OCI-LY7 (cell line): ENCODE data around the gene RIMS4. TPM values are rescaled to one million over a fixed set of nuclear protein-coding genes. Genes with fewer than 3 reads are reported as not detected.

Experiments
- BruUV-seq: library from RNA; stranded (reverse); fragments of 400-500 nt; replicated peaks from 2 replicates; lab custom pipeline; 2021; lab: Mats Ljungman, UMichigan
- CTCF ChIA-PET: fragments of 300-600 bp; sonication (Branson Sonifier 250); formaldehyde crosslinking; loops from one replicate; lab custom pipeline; 2022; ENCODE audit warnings: antibody characterized with exemption; ENCODE audit not compliant: unreplicated experiment; lab: Charles Lee
- POLR2A ChIA-PET: fragments of 300-600 bp; sonication (Branson Sonifier 250); formaldehyde crosslinking; loops from one replicate; lab custom pipeline; 2022; ENCODE audit warnings: antibody characterized with exemption; lab: Charles Lee
- DNase-seq: peaks from one replicate; pipeline ENCODE4 v3.0.0-alpha.2; 2015; ENCODE audit warnings: low spot score
- H2AFZ ChIP-seq: fragments of 200-600 bp; sonication (generic), shearing (Covaris generic); 2 replicates; pipeline ENCODE4 v1.6.1; 2014; ENCODE audit warnings: mild to moderate bottlenecking, antibody characterized with exemption, low read length, moderate library complexity
- H3K27ac ChIP-seq: fragments of 200-600 bp; sonication (generic); 2 replicates; pipeline ENCODE4 v1.5.1; 2014; ENCODE audit warnings: mixed run types, low read depth, mild to moderate bottlenecking, moderate library complexity, low read length, inconsistent platforms; ENCODE audit not compliant: poor library complexity, severe bottlenecking
- H3K36me3 ChIP-seq: fragments of 200-600 bp; sonication (generic); 2 replicates; pipeline ENCODE4 v1.6.1; 2014; ENCODE audit warnings: mild to moderate bottlenecking, antibody characterized with exemption, low read length, moderate library complexity, mixed read lengths; ENCODE audit not compliant: insufficient read depth
- H3K4me1 ChIP-seq: fragments of 200-600 bp; sonication (generic); 2 replicates; pipeline ENCODE4 v1.5.1; 2014; ENCODE audit warnings: mild to moderate bottlenecking, low read length; ENCODE audit not compliant: insufficient read depth, poor library complexity, severe bottlenecking
- H3K4me2 ChIP-seq: fragments of 200-600 bp; sonication (generic); 2 replicates; pipeline ENCODE4 v1.6.1; 2014; ENCODE audit warnings: mild to moderate bottlenecking, low read length
- H3K4me3 ChIP-seq: fragments of 200-600 bp; sonication (generic); 2 replicates; pipeline ENCODE4 v1.5.1; 2014; ENCODE audit warnings: mild to moderate bottlenecking, low read depth, low read length; ENCODE audit not compliant: poor library complexity, severe bottlenecking
- H3K79me2 ChIP-seq: fragments of 200-600 bp; sonication (generic); 2 replicates; pipeline ENCODE4 v1.6.1; 2016; ENCODE audit warnings: low read depth, mild to moderate bottlenecking, low read length, moderate library complexity, mixed read lengths; ENCODE audit not compliant: insufficient read depth
- H3K9me2 ChIP-seq: fragments of 200-600 bp; sonication (generic); 2 replicates; pipeline ENCODE4 v1.6.1; 2016; ENCODE audit warnings: mild to moderate bottlenecking, low read length, mixed read lengths; ENCODE audit not compliant: insufficient read depth
- H3K9me3 ChIP-seq: fragments of 200-600 bp; sonication (generic); 2 replicates; pipeline ENCODE4 v1.6.1; 2014; ENCODE audit warnings: mild to moderate bottlenecking, mixed run types, low read length, mixed read lengths
- H4K20me1 ChIP-seq: fragments of 200-600 bp; sonication (generic); 2 replicates; pipeline ENCODE4 v1.6.1; 2014; ENCODE audit warnings: mild to moderate bottlenecking, antibody characterized with exemption, low read length, moderate library complexity, mixed read lengths; ENCODE audit not compliant: insufficient read depth
- CTCF ChIP-seq: fragments of 200-600 bp; sonication (generic); conservative IDR thresholded peaks from 2 replicates; pipeline ENCODE4 v1.5.1; 2014; ENCODE audit warnings: mild to moderate bottlenecking, antibody characterized with exemption, low read length, moderate library complexity, mixed read lengths
- EZH2phosphoT487 ChIP-seq: fragments of 200-600 bp; sonication (generic); IDR thresholded peaks from 2 replicates; pipeline ENCODE4 v1.6.1; 2018; ENCODE audit warnings: low read depth, borderline replicate concordance, mild to moderate bottlenecking, mixed run types, antibody characterized with exemption, low read length, moderate library complexity, mixed read lengths
- intact Hi-C: fragments of 100-400 bp; cut with micrococcal nuclease; formaldehyde crosslinking; loops from one replicate; pipeline ENCODE4 v1.10.0; 2022; ENCODE audit not compliant: unreplicated experiment
- total RNA-seq, 2 experiments: library from RNA; depleted of rRNA in 1 of 2; stranded (reverse); fragments of >200 nt in 1 of 2; shearing (Covaris generic) in 1 of 2; gene quantifications; 2 replicates each; pipeline ENCODE4 v1.2.3, GENCODE V29; 2014 to 2022

RIMS4 gene
- total RNA-seq, 2 experiments from 2014 or later, result not detected

- no peak for TF ChIP-seq EZH2phosphoT487
- no peak for TF ChIP-seq CTCF
- Histone ChIP-seq H3K4me2 (no peak overlapping the region), H3K9me2 (no peaks in the 10 kb centered on the region), H4K20me1 (no peaks in the 10 kb centered on the region), H3K9me3 (no peaks in the 10 kb centered on the region), H3K4me3 (no peak overlapping the region), H3K4me1 (no peaks in the 10 kb centered on the region), H2AFZ (no peak overlapping the region), H3K79me2 (no peaks in the 10 kb centered on the region), H3K27ac (no peak overlapping the region), H3K36me3 (no peaks in the 10 kb centered on the region)
- BruUV-seq, result no TSS peak
- DNase-seq, result no peak
- ChIA-PET POLR2A (interaction anchor here (1.2 kb wide), 1 partner anchor 12 kb away, joined by 3 read pairs; no protein-coding TSS in a partner anchor), CTCF (no interaction called here)
- intact Hi-C loops, result no loop called here
These were observed 85.8 kb downstream of the RIMS4 start for GRCh38 chr20:44724423-44725091.

DNA sequence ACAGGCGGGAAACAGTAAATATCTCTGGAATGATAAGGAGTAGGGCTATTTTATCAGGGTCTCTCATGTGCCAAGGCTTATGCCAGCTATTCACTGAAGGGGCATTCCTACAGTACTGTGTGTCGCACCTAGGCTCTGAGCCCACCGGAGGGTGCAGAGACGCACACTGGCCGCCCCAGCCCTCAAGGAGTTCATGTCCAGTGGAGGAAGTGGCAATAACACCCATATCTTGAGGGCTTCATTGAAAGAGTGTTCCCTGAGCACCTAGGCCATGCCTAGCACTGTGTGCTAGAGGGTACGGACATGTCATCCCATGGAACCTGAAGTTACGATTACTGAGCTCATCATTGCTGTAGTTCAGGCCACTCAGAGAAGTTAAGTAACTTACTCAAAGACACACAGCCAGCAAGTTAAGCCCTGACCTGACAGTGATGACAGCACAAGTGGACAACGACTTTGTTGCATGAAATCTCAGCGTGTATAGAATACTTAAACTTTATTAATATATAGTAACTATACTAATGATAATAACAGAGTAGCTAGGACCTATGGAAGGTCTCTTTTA, 86.5 kb downstream of the RIMS4 start:
- Histone ChIP-seq H3K4me3 (no peak overlapping the region), H3K9me3 (no peaks in the 10 kb centered on the region), H4K20me1 (no peaks in the 10 kb centered on the region), H3K4me2 (no peak overlapping the region), H3K36me3 (no peaks in the 10 kb centered on the region), H2AFZ (no peak overlapping the region), H3K27ac (no peak overlapping the region), H3K79me2 (no peaks in the 10 kb centered on the region), H3K4me1 (no peaks in the 10 kb centered on the region), H3K9me2 (no peaks in the 10 kb centered on the region)
- ChIA-PET POLR2A (interaction anchor here (1.2 kb wide), 1 partner anchor 13 kb away, joined by 3 read pairs; no protein-coding TSS in a partner anchor), CTCF (no interaction called here)
- TF ChIP-seq CTCF, result no peak
- TF ChIP-seq EZH2phosphoT487, result no peak
- no TSS peak for BruUV-seq
- intact Hi-C loops, result no loop called here
- DNase-seq, result no peak

GRCh38 chr20:44723391-44723790, 87.0 kb downstream of the RIMS4 start:
- TF ChIP-seq CTCF, result no peak
- no peak for TF ChIP-seq EZH2phosphoT487
- Histone ChIP-seq H2AFZ (no peak overlapping the region), H3K79me2 (no peaks in the 10 kb centered on the region), H3K4me3 (no peak overlapping the region), H3K9me2 (no peaks in the 10 kb centered on the region), H4K20me1 (no peaks in the 10 kb centered on the region), H3K4me2 (no peak overlapping the region), H3K9me3 (no peaks in the 10 kb centered on the region), H3K4me1 (no peaks in the 10 kb centered on the region), H3K36me3 (no peaks in the 10 kb centered on the region), H3K27ac (no peak overlapping the region)
- intact Hi-C loops, result no loop called here
- ChIA-PET POLR2A (interaction anchor here (1.2 kb wide), 1 partner anchor 14 kb away, joined by 3 read pairs; no protein-coding TSS in a partner anchor), CTCF (no interaction called here)
- BruUV-seq, result no TSS peak
- DNase-seq, result no peak
